K562 (cell line): Measurements from ENCODE around the gene NET1. TPM values are rescaled to one million over a fixed set of nuclear protein-coding genes. Genes with fewer than 3 reads are reported as not detected.

Experiments used
- CGGBP1 ChIP-seq: fragments of 250-450 bp; sonication (Bioruptor Pico); IDR thresholded peaks from 2 replicates; pipeline ENCODE4 v1.9.0; 2021; ENCODE audit warnings: mild to moderate bottlenecking
- COPS2 ChIP-seq: fragments of 450-650 bp; conservative IDR thresholded peaks from 2 replicates; pipeline ENCODE4 v1.6.1; 2016; ENCODE audit warnings: mild to moderate bottlenecking, moderate library complexity
- DACH1 ChIP-seq: fragments of 450-650 bp; IDR thresholded peaks from 2 replicates; pipeline ENCODE4 v1.6.1; 2018; ENCODE audit not compliant: partially characterized antibody
- ELF4 ChIP-seq: fragments of 450-650 bp; formaldehyde crosslinking; IDR thresholded peaks from 2 replicates; pipeline ENCODE4 v1.4.0; 2022; ENCODE audit warnings: missing genetic modification characterization
- FOXP1 ChIP-seq: sonication (generic); formaldehyde crosslinking; IDR thresholded peaks from 2 replicates; pipeline ENCODE4 v1.8.0; 2022; ENCODE audit warnings: mild to moderate bottlenecking, missing genetic modification reagents
- HDAC2 ChIP-seq: fragments of 450-650 bp; IDR thresholded peaks from 2 replicates; pipeline ENCODE4 v1.6.1; 2016; ENCODE audit warnings: mild to moderate bottlenecking
- ILF3 ChIP-seq: fragments of 450-650 bp; IDR thresholded peaks from 2 replicates; pipeline ENCODE4 v1.6.1; 2018; ENCODE audit warnings: antibody characterized with exemption, mild to moderate bottlenecking, moderate library complexity, borderline replicate concordance
- JUNB ChIP-seq: fragments of 450-650 bp; formaldehyde crosslinking; conservative IDR thresholded peaks from 2 replicates; pipeline ENCODE4 v1.4.0; 2020; ENCODE audit warnings: mild to moderate bottlenecking
- JUND ChIP-seq, 2 experiments: IDR thresholded peaks; 2 replicates in 1 of 2; 3 replicates in 1 of 2; pipeline ENCODE4 v1.6.1; 2011; ENCODE audit warnings: borderline replicate concordance in 2 of 2, low read depth in 2 of 2, low read length in 2 of 2, improper control_type of control experiment in 1 of 2, missing biosample characterization in 1 of 2, missing genetic modification characterization in 1 of 2, missing genetic modification reagents in 1 of 2
- LEF1 ChIP-seq: fragments of 450-650 bp; IDR thresholded peaks from 2 replicates; pipeline ENCODE4 v1.6.1; 2016; ENCODE audit warnings: mild to moderate bottlenecking
- MYBL2 ChIP-seq, 2 experiments: fragments of 450-650 bp in 1 of 2; sonication (generic) in 1 of 2; formaldehyde crosslinking in 1 of 2; IDR thresholded peaks; 2 replicates each; pipeline versions ENCODE4 v1.6.1 to v1.8.1; 2017 to 2022; ENCODE audit warnings: borderline replicate concordance in 1 of 2, inconsistent platforms in 1 of 2, low read depth in 1 of 2, mild to moderate bottlenecking in 1 of 2, missing genetic modification reagents in 1 of 2, moderate library complexity in 1 of 2
- NELFE ChIP-seq: IDR thresholded peaks from 2 replicates; pipeline ENCODE4 v1.6.1; 2011; ENCODE audit warnings: mild to moderate bottlenecking; ENCODE audit not compliant: insufficient read depth, insufficient read length
- NFIC ChIP-seq: fragments of 450-650 bp; IDR thresholded peaks from 2 replicates; pipeline ENCODE4 v1.6.1; 2017; ENCODE audit warnings: mild to moderate bottlenecking, inconsistent platforms
- PHTF2 ChIP-seq: fragments of 250-450 bp; sonication (Bioruptor Pico); IDR thresholded peaks from 2 replicates; pipeline ENCODE4 v1.5.0; 2021; ENCODE audit warnings: mild to moderate bottlenecking
- PTRF ChIP-seq: fragments of 450-650 bp; IDR thresholded peaks from 2 replicates; pipeline ENCODE4 v1.6.1; 2016; ENCODE audit warnings: mild to moderate bottlenecking, missing genetic modification characterization, missing compliant biosample characterization
- THRAP3 ChIP-seq: fragments of 450-650 bp; IDR thresholded peaks from 2 replicates; pipeline ENCODE4 v1.6.1; 2016; ENCODE audit warnings: mild to moderate bottlenecking, inconsistent platforms, borderline replicate concordance
- ZBTB17 ChIP-seq: fragments of 450-650 bp; formaldehyde crosslinking; IDR thresholded peaks from 2 replicates; pipeline ENCODE4 v1.4.0; 2020; ENCODE audit warnings: mild to moderate bottlenecking
- ZNF407 ChIP-seq: fragments of 450-650 bp; IDR thresholded peaks from 2 replicates; pipeline ENCODE4 v1.6.1; 2016; ENCODE audit warnings: low read depth
- ZNF668 ChIP-seq: fragments of 250-450 bp; sonication (Bioruptor Pico); IDR thresholded peaks from 2 replicates; pipeline ENCODE4 v1.8.0; 2022; ENCODE audit warnings: mild to moderate bottlenecking, inconsistent platforms
- ZNF77 ChIP-seq: fragments of 250-450 bp; sonication (Bioruptor Pico); IDR thresholded peaks from 2 replicates; pipeline ENCODE4 v1.5.0; 2020
- ZNF830 ChIP-seq: fragments of 250-450 bp; sonication (Bioruptor Pico); IDR thresholded peaks from 2 replicates; pipeline ENCODE4 v1.5.0; 2021; ENCODE audit warnings: mild to moderate bottlenecking
- polyA plus RNA-seq, 8 experiments: library from polyadenylated mRNA; depleted of rRNA in 4 of 8; stranded (reverse) in 5 of 8; unstranded in 3 of 8; fragments of >200 nt; fragmentation: Nextera tagmentation in 2 of 8; fragmentation: Illumina TruSeq in 1 of 8; extraction: Ambion mirVana in 2 of 8; extraction: Trizol in 1 of 8; gene quantifications; 2 replicates each; pipeline versions ENCODE4 v1.2.1 to v1.2.3, GENCODE V29; 2011 to 2014; ENCODE audit warnings: inconsistent platforms in 1 of 8, missing spikeins in 1 of 8
- total RNA-seq, 7 experiments: library from RNA; depleted of rRNA in 6 of 7; stranded (reverse); fragments of >200 nt in 6 of 7; fragmentation: Illumina TruSeq in 2 of 7; extraction: Trizol in 2 of 7; gene quantifications; 2 replicates each; pipeline versions ENCODE4 v1.2.1 to v1.2.3, GENCODE V29; 2011 to 2021; ENCODE audit warnings: low replicate concordance in 1 of 7

The NET1 gene
- total and polyA plus RNA-seq, 9 of the 15 experiments (the other 6 are each of a cell fraction or from before 2014, with no cell fraction given): 47.4 to 258 (median 106) TPM

- TF ChIP-seq ILF3 (no peak), ZNF407 (no peak), JUNB (no peak), CGGBP1 (CRISPR knock-in tag) (no peak), JUND (IDR thresholded peaks at IDR 0.05; ENCODE audit: borderline replicate concordance, low read depth, low read length) (peak; percentile 74), JUND (tag; IDR thresholded peaks at IDR 0.05; ENCODE audit: borderline replicate concordance, low read depth, low read length) (peak; percentile 74; the same call in 1 of the 3 replicates), ELF4 (no peak), NELFE (no peak), THRAP3 (no peak), LEF1 (peak; percentile 67; the same call in 1 of the 2 replicates), ZNF668 (CRISPR knock-in tag) (no peak), ZNF77 (CRISPR knock-in tag) (no peak), ZNF830 (CRISPR knock-in tag) (no peak), COPS2 (no peak), MYBL2 (IDR thresholded peaks at IDR 0.05; ENCODE audit: low read depth) (no peak), MYBL2 (CRISPR knock-in tag; IDR thresholded peaks at IDR 0.05; ENCODE audit: borderline replicate concordance) (no peak), ZBTB17 (CRISPR knock-in tag) (0 out of 2 replicates have a peak, but pooled peaks have one; percentile 9), PTRF (no peak), PHTF2 (CRISPR knock-in tag) (0 out of 2 replicates have a peak, but pooled peaks have one; percentile 15), DACH1 (no peak), FOXP1 (no peak), NFIC (no peak; the same call in 1 of the 2 replicates), HDAC2 (peak; percentile 40; the same call in 1 of the 2 replicates)
Measured at GRCh38 chr10:5461914-5462840, 49.8 kb downstream of the NET1 start (continued).
